DND-41 (cell line): Measurements from ENCODE around the gene YBX2.

Experiments
- EZH2 ChIP-seq: IDR thresholded peaks from 3 replicates; pipeline ENCODE4 v1.6.1; 2012; ENCODE audit warnings: borderline replicate concordance, low read depth, mild to moderate bottlenecking, moderate library complexity, low read length, inconsistent platforms; ENCODE audit not compliant: severe bottlenecking
- TF ChIP-seq, protein P1 (sequence below): IDR thresholded peaks from 2 replicates; pipeline ENCODE4 v1.5.1; 2012; ENCODE audit warnings: borderline replicate concordance, low read length, moderate library complexity, mild to moderate bottlenecking; ENCODE audit not compliant: poor library complexity, severe bottlenecking; ENCODE audit errors: extremely low read depth

- TF ChIP-seq EZH2 = no peak
- TF ChIP-seq, protein P1, sequence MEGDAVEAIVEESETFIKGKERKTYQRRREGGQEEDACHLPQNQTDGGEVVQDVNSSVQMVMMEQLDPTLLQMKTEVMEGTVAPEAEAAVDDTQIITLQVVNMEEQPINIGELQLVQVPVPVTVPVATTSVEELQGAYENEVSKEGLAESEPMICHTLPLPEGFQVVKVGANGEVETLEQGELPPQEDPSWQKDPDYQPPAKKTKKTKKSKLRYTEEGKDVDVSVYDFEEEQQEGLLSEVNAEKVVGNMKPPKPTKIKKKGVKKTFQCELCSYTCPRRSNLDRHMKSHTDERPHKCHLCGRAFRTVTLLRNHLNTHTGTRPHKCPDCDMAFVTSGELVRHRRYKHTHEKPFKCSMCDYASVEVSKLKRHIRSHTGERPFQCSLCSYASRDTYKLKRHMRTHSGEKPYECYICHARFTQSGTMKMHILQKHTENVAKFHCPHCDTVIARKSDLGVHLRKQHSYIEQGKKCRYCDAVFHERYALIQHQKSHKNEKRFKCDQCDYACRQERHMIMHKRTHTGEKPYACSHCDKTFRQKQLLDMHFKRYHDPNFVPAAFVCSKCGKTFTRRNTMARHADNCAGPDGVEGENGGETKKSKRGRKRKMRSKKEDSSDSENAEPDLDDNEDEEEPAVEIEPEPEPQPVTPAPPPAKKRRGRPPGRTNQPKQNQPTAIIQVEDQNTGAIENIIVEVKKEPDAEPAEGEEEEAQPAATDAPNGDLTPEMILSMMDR = no peak
These were observed 37.7 kb upstream of the YBX2 start for GRCh38 chr17:7332111-7332510.
